ENCODE measurements around the gene NR3C2.

NR3C2 gene

DNA sequence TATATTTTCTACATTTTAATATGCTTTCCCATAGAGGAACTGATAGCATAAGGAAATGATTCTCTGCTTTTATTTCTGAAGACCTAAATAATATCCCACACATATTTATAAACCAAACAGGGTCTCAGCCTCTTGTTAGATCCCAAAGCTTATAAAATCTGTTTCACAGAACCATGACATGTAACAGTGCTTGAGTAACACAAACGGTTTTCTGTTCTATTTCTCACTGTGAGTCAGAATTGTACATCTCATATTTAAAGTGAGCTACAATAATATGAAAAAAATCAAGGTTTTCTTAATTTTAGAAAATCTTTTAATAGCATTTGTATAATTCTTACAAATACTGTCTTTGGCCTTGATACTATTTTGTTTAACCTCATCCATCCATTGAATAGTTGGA lies 51.2 kb downstream of the NR3C2 start:
- no peak for TF ChIP-seq POLR2AphosphoS5 (IDR thresholded peaks at IDR 0.05; ENCODE audit: low read depth, low read length)
- TF ChIP-seq TAF1 (IDR thresholded peaks at IDR 0.05; ENCODE audit: low read depth, low read length) = no peak
- TF ChIP-seq PAX5 (IDR thresholded peaks at IDR 0.05; ENCODE audit: insufficient read depth, low read length, severe bottlenecking) = no peak
- TF ChIP-seq SPI1 (IDR thresholded peaks at IDR 0.05; ENCODE audit: low read depth, low read length) = no peak
- TF ChIP-seq POLR2A (IDR thresholded peaks at IDR 0.05; ENCODE audit: low read depth, low read length) = no peak
- TF ChIP-seq POU2F2 (IDR thresholded peaks at IDR 0.05; ENCODE audit: low read depth, low read length) = no peak
- no peak for FAIRE-seq
- no peak for DNase-seq (ENCODE audit: insufficient read length, low spot score)

DNA sequence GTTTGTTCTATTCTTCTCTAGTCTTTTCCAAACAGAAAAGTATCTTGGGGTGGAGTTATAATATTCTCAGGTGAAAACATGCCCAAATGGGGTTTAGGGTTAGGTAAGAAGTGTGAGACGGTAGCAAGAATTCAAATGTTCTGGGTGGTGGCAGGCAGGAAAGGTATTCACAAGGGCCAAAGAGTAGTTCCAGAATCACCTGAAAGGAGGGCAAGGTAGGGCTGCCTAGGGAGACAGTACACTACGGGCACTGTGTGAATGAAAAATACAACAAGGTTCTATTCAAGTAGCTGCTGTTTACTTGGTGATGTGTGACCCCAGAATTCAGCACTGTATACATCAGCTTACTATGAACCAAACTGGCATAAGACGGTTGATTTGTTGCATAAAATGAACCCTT lies 51.9 kb downstream of the NR3C2 start:
- no peak for TF ChIP-seq SPI1 (IDR thresholded peaks at IDR 0.05; ENCODE audit: low read depth, low read length)
- TF ChIP-seq PAX5 (IDR thresholded peaks at IDR 0.05; ENCODE audit: insufficient read depth, low read length, severe bottlenecking) = no peak
- FAIRE-seq (no peak), DNase-seq (ENCODE audit: insufficient read length, low spot score) (no peak)

DNA sequence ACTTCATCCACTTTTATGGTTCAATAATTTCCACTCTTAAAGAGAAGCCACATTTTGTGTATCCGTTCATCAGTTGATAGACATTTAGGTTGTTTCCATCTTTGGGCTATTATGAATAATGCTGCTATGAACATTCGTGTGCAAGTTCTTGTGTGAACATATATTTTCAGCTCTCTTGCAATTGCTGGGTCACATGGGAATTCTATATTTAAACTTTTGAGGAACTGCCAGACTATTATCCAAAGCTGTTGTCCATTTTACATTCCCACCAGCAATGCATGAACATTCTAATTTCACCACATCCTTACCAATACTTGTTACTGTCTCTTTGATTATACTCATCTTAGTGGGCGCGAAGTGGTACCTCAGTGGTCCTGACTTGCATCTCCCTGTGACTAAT lies 61.9 kb downstream of the NR3C2 start:
- DNase-seq (ENCODE audit: insufficient read length, low spot score) (no peak), FAIRE-seq (no peak)
- TF ChIP-seq TAF1 (IDR thresholded peaks at IDR 0.05; ENCODE audit: low read depth, low read length) (no peak), SPI1 (IDR thresholded peaks at IDR 0.05; ENCODE audit: low read depth, low read length) (no peak), POLR2AphosphoS5 (IDR thresholded peaks at IDR 0.05; ENCODE audit: low read depth, low read length) (no peak), POU2F2 (IDR thresholded peaks at IDR 0.05; ENCODE audit: low read depth, low read length) (no peak), POLR2A (IDR thresholded peaks at IDR 0.05; ENCODE audit: low read depth, low read length) (no peak), PAX5 (IDR thresholded peaks at IDR 0.05; ENCODE audit: insufficient read depth, low read length, severe bottlenecking) (no peak)

DNA sequence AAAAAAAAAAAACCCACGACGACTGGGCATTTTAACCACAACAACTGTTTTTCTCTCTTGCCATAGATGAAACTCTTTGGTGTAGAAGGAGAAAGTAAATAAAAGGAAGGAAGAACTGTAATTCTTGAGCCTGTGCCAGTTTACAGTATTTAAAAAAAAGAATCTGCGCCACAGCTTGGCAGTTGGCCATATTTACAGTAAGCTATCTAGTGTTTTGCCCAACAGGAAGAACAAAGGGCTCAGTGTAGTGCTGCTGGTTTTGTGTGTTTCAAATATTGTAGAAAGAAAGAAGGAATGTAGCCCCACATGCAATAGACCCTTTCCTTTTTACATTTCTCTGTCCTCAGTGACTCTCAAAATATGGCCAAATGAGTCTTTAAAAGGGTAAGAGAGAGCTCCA lies 66.1 kb downstream of the NR3C2 start:
- FAIRE-seq (no peak), DNase-seq (ENCODE audit: insufficient read length, low spot score) (no peak)
- TF ChIP-seq SPI1 (IDR thresholded peaks at IDR 0.05; ENCODE audit: low read depth, low read length) (no peak), POU2F2 (IDR thresholded peaks at IDR 0.05; ENCODE audit: low read depth, low read length) (no peak), POLR2AphosphoS5 (IDR thresholded peaks at IDR 0.05; ENCODE audit: low read depth, low read length) (no peak)

DNA sequence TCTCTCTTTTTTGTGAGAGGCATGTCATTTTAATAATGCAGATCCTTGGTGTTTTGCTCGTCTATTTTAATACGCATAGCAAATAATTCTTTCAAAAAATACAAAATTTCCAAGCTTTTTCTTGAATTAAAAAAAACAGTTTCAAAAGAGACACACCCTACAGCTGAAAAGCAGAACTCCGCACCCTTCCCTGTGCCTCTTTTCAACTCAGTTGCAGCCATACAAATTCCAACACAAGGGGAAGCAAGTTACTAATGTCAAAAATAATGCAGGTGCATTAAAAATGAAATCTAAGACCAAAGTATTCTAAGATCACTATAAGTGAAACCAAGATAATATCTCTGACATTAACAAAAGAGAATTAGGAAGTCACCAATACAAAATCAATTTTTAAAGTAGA lies 66.6 kb downstream of the NR3C2 start:
- DNase-seq (ENCODE audit: insufficient read length, low spot score) (no peak), FAIRE-seq (no peak)
- TF ChIP-seq PAX5 (IDR thresholded peaks at IDR 0.05; ENCODE audit: insufficient read depth, low read length, severe bottlenecking) (no peak), POU2F2 (IDR thresholded peaks at IDR 0.05; ENCODE audit: low read depth, low read length) (no peak), SPI1 (IDR thresholded peaks at IDR 0.05; ENCODE audit: low read depth, low read length) (no peak), POLR2AphosphoS5 (IDR thresholded peaks at IDR 0.05; ENCODE audit: low read depth, low read length) (no peak), TAF1 (IDR thresholded peaks at IDR 0.05; ENCODE audit: low read depth, low read length) (no peak), POLR2A (IDR thresholded peaks at IDR 0.05; ENCODE audit: low read depth, low read length) (no peak)

DNA sequence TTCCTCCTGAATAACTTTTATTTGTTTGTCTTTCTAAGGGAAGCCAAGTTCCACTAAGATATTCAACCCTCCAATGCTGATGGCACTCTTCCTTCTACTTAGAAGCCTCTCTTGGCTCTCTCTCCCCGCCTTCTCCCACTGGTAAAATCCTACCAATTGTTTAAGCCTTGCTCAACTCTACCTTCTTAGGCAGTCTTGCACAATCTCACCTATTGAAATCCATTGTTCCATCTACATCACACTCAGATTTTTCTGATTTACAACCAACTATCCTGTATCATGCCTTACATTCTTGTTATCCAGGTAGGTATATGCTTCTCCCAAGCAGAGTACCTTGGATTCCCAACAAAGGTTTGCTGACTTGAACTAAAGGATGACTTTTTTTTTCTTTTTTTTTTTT lies 69.1 kb downstream of the NR3C2 start:
- no peak for FAIRE-seq
- TF ChIP-seq POLR2A (IDR thresholded peaks at IDR 0.05; ENCODE audit: low read depth, low read length) (no peak), TAF1 (IDR thresholded peaks at IDR 0.05; ENCODE audit: low read depth, low read length) (no peak), PAX5 (IDR thresholded peaks at IDR 0.05; ENCODE audit: insufficient read depth, low read length, severe bottlenecking) (no peak), POU2F2 (IDR thresholded peaks at IDR 0.05; ENCODE audit: low read depth, low read length) (no peak), SPI1 (IDR thresholded peaks at IDR 0.05; ENCODE audit: low read depth, low read length) (no peak), POLR2AphosphoS5 (IDR thresholded peaks at IDR 0.05; ENCODE audit: low read depth, low read length) (no peak)
- DNase-seq (ENCODE audit: insufficient read length, low spot score) = no peak

DNA sequence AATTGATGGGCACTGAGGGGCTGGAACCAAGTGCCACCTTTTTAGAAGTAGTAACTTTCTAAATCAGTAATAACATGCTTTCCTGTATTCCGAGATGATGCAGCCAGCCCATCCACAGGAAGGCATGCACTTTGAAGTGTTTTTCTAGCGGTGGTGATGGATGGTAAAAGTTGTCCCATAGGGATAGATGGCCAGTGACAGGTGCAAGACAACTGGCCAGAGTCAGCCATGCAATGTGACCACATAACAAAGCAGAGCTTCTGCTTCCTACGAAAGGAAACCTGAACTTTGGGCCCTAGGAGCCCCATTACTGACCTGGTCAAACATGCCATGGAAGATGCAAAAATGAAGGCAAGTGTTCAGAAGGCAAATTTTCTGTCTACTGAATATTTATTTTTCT lies 72.3 kb downstream of the NR3C2 start:
- FAIRE-seq (no peak), DNase-seq (ENCODE audit: insufficient read length, low spot score) (no peak)
- TF ChIP-seq SPI1 (IDR thresholded peaks at IDR 0.05; ENCODE audit: low read depth, low read length) = no peak
- TF ChIP-seq TAF1 (IDR thresholded peaks at IDR 0.05; ENCODE audit: low read depth, low read length) = no peak
- no peak for TF ChIP-seq POU2F2 (IDR thresholded peaks at IDR 0.05; ENCODE audit: low read depth, low read length)
- TF ChIP-seq POLR2A (IDR thresholded peaks at IDR 0.05; ENCODE audit: low read depth, low read length) = no peak
- no peak for TF ChIP-seq PAX5 (IDR thresholded peaks at IDR 0.05; ENCODE audit: insufficient read depth, low read length, severe bottlenecking)
- TF ChIP-seq POLR2AphosphoS5 (IDR thresholded peaks at IDR 0.05; ENCODE audit: low read depth, low read length) = no peak

DNA sequence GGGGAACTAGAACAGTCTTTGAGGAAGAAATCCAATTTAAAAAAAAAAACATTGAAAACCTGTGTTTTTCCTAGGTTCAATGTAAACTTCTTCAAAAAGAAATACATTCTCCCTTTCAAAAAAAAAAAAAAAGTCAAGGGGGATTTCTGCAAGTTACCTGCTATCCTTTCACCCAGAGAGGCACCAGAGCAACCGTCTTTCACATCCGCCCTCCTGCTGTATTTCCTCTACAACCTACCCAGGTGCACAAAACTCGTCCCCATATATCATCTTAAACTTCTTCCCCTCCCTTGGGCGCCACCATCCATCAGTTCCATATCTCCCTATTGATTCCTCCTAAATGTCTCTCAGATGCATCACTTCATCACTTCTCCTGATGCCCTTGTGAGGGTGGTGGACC lies 74.5 kb downstream of the NR3C2 start:
- no peak for DNase-seq (ENCODE audit: insufficient read length, low spot score)
- TF ChIP-seq POLR2AphosphoS5 (IDR thresholded peaks at IDR 0.05; ENCODE audit: low read depth, low read length) = no peak
- TF ChIP-seq SPI1 (IDR thresholded peaks at IDR 0.05; ENCODE audit: low read depth, low read length) = no peak
- no peak for TF ChIP-seq PAX5 (IDR thresholded peaks at IDR 0.05; ENCODE audit: insufficient read depth, low read length, severe bottlenecking)
- no peak for TF ChIP-seq POU2F2 (IDR thresholded peaks at IDR 0.05; ENCODE audit: low read depth, low read length)
- no peak for TF ChIP-seq POLR2A (IDR thresholded peaks at IDR 0.05; ENCODE audit: low read depth, low read length)
- no peak for TF ChIP-seq TAF1 (IDR thresholded peaks at IDR 0.05; ENCODE audit: low read depth, low read length)
- FAIRE-seq = no peak

DNA sequence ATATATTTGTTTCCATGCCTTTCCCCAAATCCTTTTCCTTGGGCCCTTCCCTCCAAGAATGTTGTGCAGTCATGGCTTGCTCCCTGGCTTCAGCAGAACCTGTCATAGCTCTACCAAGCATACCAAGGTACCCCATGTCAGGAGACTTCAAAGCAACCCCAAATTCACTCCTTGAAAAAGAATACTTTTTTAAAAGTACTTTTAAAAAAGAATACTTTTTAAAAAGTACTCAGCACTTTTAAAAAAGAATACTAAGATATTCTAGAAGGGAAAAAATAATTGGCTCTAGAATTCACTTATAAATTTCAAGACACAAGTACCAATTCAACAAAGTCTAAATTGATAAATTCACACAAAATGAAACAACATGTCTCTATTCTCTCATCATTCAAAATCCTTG lies 76.0 kb downstream of the NR3C2 start:
- DNase-seq (ENCODE audit: insufficient read length, low spot score) (no peak), FAIRE-seq (no peak)
- no peak for TF ChIP-seq POLR2A (IDR thresholded peaks at IDR 0.05; ENCODE audit: low read depth, low read length)
- no peak for TF ChIP-seq TAF1 (IDR thresholded peaks at IDR 0.05; ENCODE audit: low read depth, low read length)
- TF ChIP-seq POU2F2 (IDR thresholded peaks at IDR 0.05; ENCODE audit: low read depth, low read length) = no peak
- TF ChIP-seq PAX5 (IDR thresholded peaks at IDR 0.05; ENCODE audit: insufficient read depth, low read length, severe bottlenecking) = no peak
- no peak for TF ChIP-seq POLR2AphosphoS5 (IDR thresholded peaks at IDR 0.05; ENCODE audit: low read depth, low read length)
- TF ChIP-seq SPI1 (IDR thresholded peaks at IDR 0.05; ENCODE audit: low read depth, low read length) = no peak

DNA sequence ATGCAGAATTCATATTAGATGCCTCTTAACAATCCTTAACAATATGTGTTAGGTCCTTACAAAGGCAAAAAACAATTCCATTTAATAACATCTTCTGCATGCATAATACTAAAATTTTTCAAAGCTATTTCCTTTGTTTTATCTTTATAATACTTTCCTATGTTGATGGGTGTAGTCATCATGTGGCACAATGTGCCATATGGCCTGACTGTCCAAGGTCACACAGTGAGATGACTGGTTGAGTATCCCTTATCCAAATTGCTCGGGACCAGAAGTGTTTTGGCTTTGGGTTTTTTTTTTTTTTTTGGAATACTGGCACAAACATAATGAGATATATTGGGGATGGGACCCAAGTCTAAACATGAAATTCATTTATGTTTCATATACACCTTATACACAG lies 77.7 kb downstream of the NR3C2 start:
- DNase-seq (ENCODE audit: insufficient read length, low spot score) (no peak), FAIRE-seq (no peak)
- no peak for TF ChIP-seq TAF1 (IDR thresholded peaks at IDR 0.05; ENCODE audit: low read depth, low read length)
- TF ChIP-seq POU2F2 (IDR thresholded peaks at IDR 0.05; ENCODE audit: low read depth, low read length) = no peak
- TF ChIP-seq PAX5 (IDR thresholded peaks at IDR 0.05; ENCODE audit: insufficient read depth, low read length, severe bottlenecking) = no peak
- TF ChIP-seq SPI1 (IDR thresholded peaks at IDR 0.05; ENCODE audit: low read depth, low read length) = no peak
